NB4 (cell line): ENCODE results near the gene SMC6.

Experiments used
- CTCF ChIP-seq: IDR thresholded peaks from one replicate; pipeline ENCODE4 v1.5.1; 2012; ENCODE audit warnings: low read depth, low read length
- MYC ChIP-seq: IDR thresholded peaks from 2 replicates; pipeline ENCODE4 v1.6.1; 2011; ENCODE audit warnings: low read depth, low read length

- TF ChIP-seq MYC (no peak), CTCF (no peak)
These were observed 137.2 kb downstream of the SMC6 start for GRCh38 chr2:17616405-17616804.
